ENCODE data around the gene RPRML. TPM values are rescaled to one million over a fixed set of nuclear protein-coding genes. Genes with fewer than 3 reads are reported as not detected.
A peak's percentile ranks its signal among the peaks of the same experiment; 100 is the strongest.

Gene RPRML
- total RNA-seq, 2 donors from 2014 or later: 0.31 TPM; not detected in 1

DNA sequence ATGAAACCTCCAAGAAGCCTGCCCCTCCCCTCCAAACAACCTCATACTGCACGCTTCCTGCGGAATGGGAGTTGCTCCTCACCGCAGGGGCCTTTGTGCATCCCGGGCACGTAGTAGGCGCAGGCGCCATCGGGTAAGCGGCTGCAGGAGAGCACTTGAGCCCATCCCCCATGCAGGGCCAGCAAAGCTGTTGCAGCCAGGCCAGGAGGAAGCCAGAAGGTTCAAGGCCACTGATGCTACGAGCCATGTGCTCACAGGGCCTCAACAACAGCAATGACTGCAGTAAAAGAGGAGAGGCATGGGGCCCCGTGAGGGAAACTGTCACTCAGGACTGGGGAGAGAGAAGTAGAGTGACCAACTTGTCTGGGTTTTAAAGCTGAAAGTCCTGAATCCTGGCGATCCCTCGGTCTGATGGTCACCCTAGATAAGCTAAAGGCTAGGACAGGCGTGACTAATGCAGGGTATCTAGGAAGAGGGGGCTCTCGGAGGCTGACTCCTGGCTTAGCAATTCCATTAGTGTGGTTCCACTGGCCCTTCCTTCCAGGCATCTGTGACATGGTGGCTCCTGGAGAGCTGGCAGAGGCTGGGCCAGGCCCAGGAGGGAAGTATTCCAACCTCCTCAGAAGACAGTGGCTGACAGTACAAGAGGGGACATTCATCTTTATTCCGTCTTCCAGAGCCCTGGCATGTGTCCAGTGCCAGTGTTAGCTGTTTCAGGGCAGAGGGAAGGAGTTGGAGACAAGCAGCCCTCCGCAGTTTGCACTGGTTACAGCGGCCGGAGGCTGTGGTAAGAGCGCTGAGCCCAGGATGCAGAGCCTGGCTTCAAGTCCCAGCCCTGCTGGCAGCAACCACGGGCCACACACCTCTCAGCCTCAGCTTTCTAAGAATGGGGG is 35.3 kb downstream of the RPRML start:
- peak; percentile 69 for DNase-seq
- Mint-ChIP-seq H3K9me3 (no peaks in the 10 kb centered on the region), H3K4me1 (peaks cover 21% of the 10 kb centered on the region), H3K27ac (peak overlapping the region; percentile 55), H3K36me3 (ENCODE audit: low read depth) (peaks cover 27% of the 10 kb centered on the region), H3K4me3 (no peak overlapping the region), H3K27me3 (ENCODE audit: insufficient read depth) (peaks cover 34% of the 10 kb centered on the region)
- peaks cover 29% of the 10 kb centered on the region for H3K36me3 ChIP-seq (ENCODE audit: control insufficient read depth, insufficient read depth, low read length)
- no peaks in the 10 kb centered on the region for H3K9me3 ChIP-seq (ENCODE audit: control insufficient read depth, low read length)
- no peak overlapping the region for H3K4me3 ChIP-seq (ENCODE audit: low read length)
- no peak overlapping the region for H3K9ac ChIP-seq (ENCODE audit: extremely low read depth, low read length, poor library complexity, severe bottlenecking)
- peaks cover 11% of the 10 kb centered on the region for H3K4me1 ChIP-seq (ENCODE audit: control insufficient read depth, insufficient read depth, low read length)
- TF ChIP-seq, protein P1, sequence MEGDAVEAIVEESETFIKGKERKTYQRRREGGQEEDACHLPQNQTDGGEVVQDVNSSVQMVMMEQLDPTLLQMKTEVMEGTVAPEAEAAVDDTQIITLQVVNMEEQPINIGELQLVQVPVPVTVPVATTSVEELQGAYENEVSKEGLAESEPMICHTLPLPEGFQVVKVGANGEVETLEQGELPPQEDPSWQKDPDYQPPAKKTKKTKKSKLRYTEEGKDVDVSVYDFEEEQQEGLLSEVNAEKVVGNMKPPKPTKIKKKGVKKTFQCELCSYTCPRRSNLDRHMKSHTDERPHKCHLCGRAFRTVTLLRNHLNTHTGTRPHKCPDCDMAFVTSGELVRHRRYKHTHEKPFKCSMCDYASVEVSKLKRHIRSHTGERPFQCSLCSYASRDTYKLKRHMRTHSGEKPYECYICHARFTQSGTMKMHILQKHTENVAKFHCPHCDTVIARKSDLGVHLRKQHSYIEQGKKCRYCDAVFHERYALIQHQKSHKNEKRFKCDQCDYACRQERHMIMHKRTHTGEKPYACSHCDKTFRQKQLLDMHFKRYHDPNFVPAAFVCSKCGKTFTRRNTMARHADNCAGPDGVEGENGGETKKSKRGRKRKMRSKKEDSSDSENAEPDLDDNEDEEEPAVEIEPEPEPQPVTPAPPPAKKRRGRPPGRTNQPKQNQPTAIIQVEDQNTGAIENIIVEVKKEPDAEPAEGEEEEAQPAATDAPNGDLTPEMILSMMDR (conservative IDR thresholded peaks at IDR 0.05): no peak
- peak overlapping the region; percentile 36 for H3K27ac ChIP-seq (ENCODE audit: low read depth, low read length)
- H3K27me3 ChIP-seq (ENCODE audit: control insufficient read depth, insufficient read depth, low read length, poor library complexity, severe bottlenecking): peaks cover 19% of the 10 kb centered on the region
- WGBS, 2 experiments (ENCODE audit: insufficient coverage in 1 of 2, insufficient read length in 1 of 2): 73 to 76% methylated on average over 15 to 21 of the region's 21 CpGs

DNA sequence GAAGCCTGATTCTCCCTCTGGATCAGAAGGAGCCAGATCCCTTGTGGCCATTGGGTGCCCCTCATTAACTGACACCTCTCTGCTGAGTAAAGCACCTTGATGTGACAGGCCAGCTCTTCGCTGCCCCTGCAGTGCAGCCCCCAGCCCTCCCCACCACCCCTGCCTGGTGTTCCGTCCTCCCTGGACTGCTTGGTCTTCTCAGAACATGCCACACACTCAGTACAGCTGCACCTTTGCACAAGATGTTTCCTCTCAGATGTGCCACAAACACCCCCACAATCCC is 35.9 kb downstream of the RPRML start:
- H3K27ac ChIP-seq (ENCODE audit: low read depth, low read length): no peak overlapping the region
- no peak overlapping the region for H3K9ac ChIP-seq (ENCODE audit: extremely low read depth, low read length, poor library complexity, severe bottlenecking)
- Mint-ChIP-seq H3K4me3 (no peak overlapping the region), H3K27ac (peak overlapping the region; percentile 55), H3K4me1 (peaks cover 20% of the 10 kb centered on the region), H3K27me3 (ENCODE audit: insufficient read depth) (peaks cover 28% of the 10 kb centered on the region), H3K9me3 (no peaks in the 10 kb centered on the region), H3K36me3 (ENCODE audit: low read depth) (peaks cover 30% of the 10 kb centered on the region)
- peaks cover 13% of the 10 kb centered on the region for H3K27me3 ChIP-seq (ENCODE audit: control insufficient read depth, insufficient read depth, low read length, poor library complexity, severe bottlenecking)
- 93 to 94% methylated on average over 2 of the region's 2 CpGs for WGBS, 2 experiments (ENCODE audit: insufficient coverage in 1 of 2, insufficient read length in 1 of 2)
- no peak for DNase-seq
- peaks cover 35% of the 10 kb centered on the region for H3K36me3 ChIP-seq (ENCODE audit: control insufficient read depth, insufficient read depth, low read length)
- H3K4me3 ChIP-seq (ENCODE audit: low read length): no peak overlapping the region
- peaks cover 11% of the 10 kb centered on the region for H3K4me1 ChIP-seq (ENCODE audit: control insufficient read depth, insufficient read depth, low read length)
- no peaks in the 10 kb centered on the region for H3K9me3 ChIP-seq (ENCODE audit: control insufficient read depth, low read length)
- TF ChIP-seq, protein P1 (conservative IDR thresholded peaks at IDR 0.05): no peak

DNA sequence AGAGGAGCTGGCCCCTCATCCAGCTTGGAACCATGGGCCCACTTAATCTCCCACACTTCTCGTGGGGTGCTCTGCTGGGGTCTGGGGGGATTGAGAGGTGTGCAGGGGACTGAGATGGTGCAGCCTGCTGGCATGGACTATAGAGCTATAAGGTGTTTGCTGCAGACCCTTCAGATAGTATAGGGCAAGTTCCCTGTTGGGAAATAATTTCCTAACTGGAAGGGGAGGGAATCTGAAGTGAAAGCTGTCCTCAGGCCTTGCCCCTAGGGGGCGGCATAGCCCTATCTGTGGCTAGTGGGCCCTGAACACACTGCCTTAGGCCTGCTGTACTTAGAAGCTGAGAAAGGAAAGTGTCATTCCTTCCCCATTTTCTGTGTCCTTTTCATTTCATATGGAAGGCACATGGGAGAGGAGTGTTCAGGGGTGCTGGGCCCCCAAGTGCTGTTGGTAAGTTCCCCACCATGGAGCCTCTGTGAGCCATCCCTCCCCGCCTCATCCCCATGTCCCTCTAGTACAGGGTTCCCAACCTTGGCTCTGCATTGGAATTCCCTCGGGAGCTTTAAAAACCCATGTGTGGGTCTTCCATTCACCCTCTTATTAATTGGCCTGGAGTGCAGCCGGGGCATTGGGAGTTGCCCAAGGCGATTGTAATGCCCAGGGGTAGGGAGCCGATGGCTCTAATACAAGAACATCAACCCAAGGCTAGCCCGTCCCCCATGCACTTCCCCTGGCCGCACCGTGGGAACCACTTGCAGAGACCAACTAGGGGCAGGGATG is 36.4 kb downstream of the RPRML start:
- H3K27ac Mint-ChIP-seq: no peak overlapping the region
- H3K9me3 Mint-ChIP-seq: no peaks in the 10 kb centered on the region
- peaks cover 22% of the 10 kb centered on the region for H3K27me3 Mint-ChIP-seq (ENCODE audit: insufficient read depth)
- peaks cover 34% of the 10 kb centered on the region for H3K36me3 Mint-ChIP-seq (ENCODE audit: low read depth)
- Histone ChIP-seq H3K36me3 (ENCODE audit: control insufficient read depth, insufficient read depth, low read length) (peaks cover 39% of the 10 kb centered on the region), H3K4me1 (ENCODE audit: control insufficient read depth, insufficient read depth, low read length) (peaks cover 11% of the 10 kb centered on the region), H3K27me3 (ENCODE audit: control insufficient read depth, insufficient read depth, low read length, poor library complexity, severe bottlenecking) (peaks cover 8% of the 10 kb centered on the region), H3K27ac (ENCODE audit: low read depth, low read length) (no peak overlapping the region), H3K9me3 (ENCODE audit: control insufficient read depth, low read length) (no peaks in the 10 kb centered on the region), H3K9ac (ENCODE audit: extremely low read depth, low read length, poor library complexity, severe bottlenecking) (no peak overlapping the region), H3K4me3 (ENCODE audit: low read length) (no peak overlapping the region)
- DNase-seq: peak; percentile 96
- no peak overlapping the region for H3K4me3 Mint-ChIP-seq
- TF ChIP-seq, protein P1 (conservative IDR thresholded peaks at IDR 0.05): peak; percentile 96
- 83 to 91% methylated on average over 7 to 10 of the region's 10 CpGs for WGBS, 2 experiments (ENCODE audit: insufficient coverage in 1 of 2, insufficient read length in 1 of 2)
- H3K4me1 Mint-ChIP-seq: peaks cover 20% of the 10 kb centered on the region
